Measurements from ENCODE around the gene UGT1A5. TPM values are rescaled to one million over a fixed set of nuclear protein-coding genes. Genes with fewer than 3 reads are reported as not detected.

Gene UGT1A5
- total RNA-seq, 2 experiments from 2014 or later = not detected

DNA sequence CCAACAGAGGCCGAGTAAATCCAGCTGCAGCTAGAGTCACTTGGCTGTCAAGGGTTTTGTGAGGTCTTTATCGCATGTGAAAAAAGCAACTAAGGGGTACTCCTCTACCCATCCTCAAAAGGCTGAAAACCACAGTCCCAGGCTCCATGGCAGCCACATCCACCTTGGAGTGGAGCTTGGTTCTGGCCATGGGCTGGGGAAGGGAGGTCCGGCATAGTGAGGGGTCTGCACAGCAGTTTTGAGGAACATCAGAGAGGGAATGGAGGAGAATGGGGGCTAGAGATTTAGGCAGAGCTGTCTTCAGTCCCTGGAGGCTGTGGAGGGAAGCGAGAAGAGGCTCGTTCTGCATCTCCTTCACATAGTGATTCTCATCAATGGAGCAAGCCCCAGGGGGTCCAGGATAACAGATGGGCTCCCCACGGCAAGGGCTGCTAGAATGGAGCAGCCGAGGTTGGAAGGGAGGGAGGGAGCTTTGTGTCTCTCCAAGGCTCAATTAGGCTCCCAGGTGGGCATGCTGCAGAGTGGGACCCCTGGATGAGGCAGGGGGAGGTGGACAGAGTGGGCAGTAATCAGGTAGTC lies 86.5 kb downstream of the UGT1A5 start:
- H3K9me3 ChIP-seq (ENCODE audit: low read length) = no peaks in the 10 kb centered on the region
- peaks cover 11% of the 10 kb centered on the region for H3K4me1 ChIP-seq (ENCODE audit: insufficient read depth, low read length, poor library complexity, severe bottlenecking)
- DNase-seq (ENCODE audit: low spot score) = no peak
- H3K79me2 ChIP-seq (ENCODE audit: insufficient read depth, low read depth, low read length) = no peaks in the 10 kb centered on the region
- H3K4me2 ChIP-seq (ENCODE audit: low read length) = no peak overlapping the region
- intact Hi-C loops (cut with micrococcal nuclease; ENCODE audit: unreplicated experiment) = no loop called here
- no peak overlapping the region for H3K27ac ChIP-seq (ENCODE audit: low read depth, low read length, poor library complexity, severe bottlenecking)
- H3K36me3 ChIP-seq (ENCODE audit: insufficient read depth, low read length) = no peaks in the 10 kb centered on the region
- H2AFZ ChIP-seq (ENCODE audit: low read length) = no peak overlapping the region
- H3K4me3 ChIP-seq (ENCODE audit: low read depth, low read length, poor library complexity, severe bottlenecking) = no peak overlapping the region
- H4K20me1 ChIP-seq (ENCODE audit: insufficient read depth, low read length) = no peaks in the 10 kb centered on the region
- TF ChIP-seq CTCF (conservative IDR thresholded peaks at IDR 0.05; ENCODE audit: low read length) = no peak
- CTCF ChIA-PET (ENCODE audit: unreplicated experiment) = interaction anchor here (0.5 kb wide), 1 partner anchor 788 kb away, joined by 3 read pairs; no protein-coding TSS in a partner anchor
- H3K9me2 ChIP-seq (ENCODE audit: insufficient read depth, low read length) = no peaks in the 10 kb centered on the region
- POLR2A ChIA-PET = interaction anchor here (0.5 kb wide), 1 partner anchor 170 kb away, joined by 3 read pairs; no protein-coding TSS in a partner anchor
- no TSS peak for BruUV-seq (replicated peaks)

- no peaks in the 10 kb centered on the region for H4K20me1 ChIP-seq (ENCODE audit: insufficient read depth, low read length)
- H3K9me2 ChIP-seq (ENCODE audit: insufficient read depth, low read length) = no peaks in the 10 kb centered on the region
- no peak for DNase-seq (ENCODE audit: low spot score)
- peaks cover 11% of the 10 kb centered on the region for H3K4me1 ChIP-seq (ENCODE audit: insufficient read depth, low read length, poor library complexity, severe bottlenecking)
- no peak overlapping the region for H3K4me3 ChIP-seq (ENCODE audit: low read depth, low read length, poor library complexity, severe bottlenecking)
- no peak overlapping the region for H3K4me2 ChIP-seq (ENCODE audit: low read length)
- no peak overlapping the region for H2AFZ ChIP-seq (ENCODE audit: low read length)
- no peak overlapping the region for H3K27ac ChIP-seq (ENCODE audit: low read depth, low read length, poor library complexity, severe bottlenecking)
- H3K79me2 ChIP-seq (ENCODE audit: insufficient read depth, low read depth, low read length) = no peaks in the 10 kb centered on the region
- BruUV-seq (replicated peaks) = no TSS peak
- ChIA-PET CTCF (ENCODE audit: unreplicated experiment) (no interaction called here), POLR2A (interaction anchor here (0.5 kb wide), 1 partner anchor 170 kb away, joined by 3 read pairs; no protein-coding TSS in a partner anchor)
- intact Hi-C loops (cut with micrococcal nuclease; ENCODE audit: unreplicated experiment) = no loop called here
- TF ChIP-seq CTCF (conservative IDR thresholded peaks at IDR 0.05; ENCODE audit: low read length) (no peak), EZH2phosphoT487 (IDR thresholded peaks at IDR 0.05; ENCODE audit: borderline replicate concordance, low read depth, low read length) (no peak)
- no peaks in the 10 kb centered on the region for H3K9me3 ChIP-seq (ENCODE audit: low read length)
- no peaks in the 10 kb centered on the region for H3K36me3 ChIP-seq (ENCODE audit: insufficient read depth, low read length)
These were observed 87.0 kb downstream of the UGT1A5 start for GRCh38 chr2:233799716-233800115.

DNA sequence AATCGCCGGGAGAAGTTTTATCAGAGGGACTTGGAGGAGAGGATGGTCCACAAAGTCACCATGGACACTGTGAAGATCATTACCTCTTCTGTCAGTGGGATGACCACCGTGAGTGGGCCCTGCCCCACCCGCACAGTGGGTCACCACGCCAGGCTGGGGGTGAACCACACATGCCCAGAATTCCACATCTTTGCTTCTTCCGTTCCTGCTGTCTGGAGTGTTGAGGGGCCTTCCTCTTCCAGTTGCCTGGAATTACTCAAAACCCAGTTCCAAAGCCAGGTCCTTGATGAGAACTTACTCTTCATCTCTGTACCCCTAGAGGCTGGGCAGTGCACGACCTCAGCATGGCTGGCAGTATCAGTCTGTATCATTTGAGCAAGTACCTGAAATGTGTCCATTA lies 87.5 kb downstream of the UGT1A5 start:
- POLR2A ChIA-PET = no interaction called here
- H3K4me3 ChIP-seq (ENCODE audit: low read depth, low read length, poor library complexity, severe bottlenecking) = no peak overlapping the region
- no peak overlapping the region for H3K27ac ChIP-seq (ENCODE audit: low read depth, low read length, poor library complexity, severe bottlenecking)
- no peak for DNase-seq (ENCODE audit: low spot score)
- no peak overlapping the region for H2AFZ ChIP-seq (ENCODE audit: low read length)
- no TSS peak for BruUV-seq (replicated peaks)
- H4K20me1 ChIP-seq (ENCODE audit: insufficient read depth, low read length) = no peaks in the 10 kb centered on the region
- no peaks in the 10 kb centered on the region for H3K79me2 ChIP-seq (ENCODE audit: insufficient read depth, low read depth, low read length)
- no peaks in the 10 kb centered on the region for H3K36me3 ChIP-seq (ENCODE audit: insufficient read depth, low read length)
- H3K9me3 ChIP-seq (ENCODE audit: low read length) = no peaks in the 10 kb centered on the region
- CTCF ChIA-PET (ENCODE audit: unreplicated experiment) = no interaction called here
- intact Hi-C loops (cut with micrococcal nuclease; ENCODE audit: unreplicated experiment) = no loop called here
- no peak for TF ChIP-seq CTCF (conservative IDR thresholded peaks at IDR 0.05; ENCODE audit: low read length)
- TF ChIP-seq EZH2phosphoT487 (IDR thresholded peaks at IDR 0.05; ENCODE audit: borderline replicate concordance, low read depth, low read length) = no peak
- H3K9me2 ChIP-seq (ENCODE audit: insufficient read depth, low read length) = no peaks in the 10 kb centered on the region
- H3K4me1 ChIP-seq (ENCODE audit: insufficient read depth, low read length, poor library complexity, severe bottlenecking) = peaks cover 11% of the 10 kb centered on the region
- no peak overlapping the region for H3K4me2 ChIP-seq (ENCODE audit: low read length)

Measured in OCI-LY7 (cell line).